NT2/D1 (cell line): ENCODE data around the gene AGT.

Source experiments
- SUZ12 ChIP-seq: IDR thresholded peaks from 2 replicates; pipeline ENCODE4 v1.6.1; 2011; ENCODE audit not compliant: insufficient read length, insufficient read depth; ENCODE audit errors: extremely low read depth
- ZNF274 ChIP-seq: IDR thresholded peaks from 2 replicates; pipeline ENCODE4 v1.6.1; 2011; ENCODE audit warnings: mild to moderate bottlenecking, low read depth, low read length

DNA sequence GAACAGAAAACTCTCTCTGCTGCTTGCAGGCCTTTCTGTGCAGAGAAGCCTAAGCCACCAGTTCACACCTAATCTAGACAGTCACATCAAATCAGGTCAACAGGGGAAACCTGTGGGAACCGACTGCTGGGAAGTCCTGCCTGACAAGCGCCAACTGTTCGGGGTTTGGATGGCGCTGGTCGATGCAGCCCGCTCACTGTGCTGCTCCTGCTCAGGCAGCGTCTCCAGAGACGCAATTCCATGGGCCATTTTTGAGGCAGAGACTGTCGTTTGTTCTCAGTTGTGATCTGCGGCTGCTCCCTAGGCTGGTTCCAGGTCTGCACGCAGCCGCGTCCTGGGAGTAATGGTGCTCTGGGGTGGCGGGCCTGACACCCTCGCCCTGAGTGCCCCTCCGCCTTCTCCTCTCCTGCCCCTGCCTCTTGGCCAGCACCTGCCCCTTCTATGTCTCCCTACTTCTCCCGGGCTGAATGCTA, 1.4 kb downstream of the AGT start:
- no peak for TF ChIP-seq ZNF274
- no peak for TF ChIP-seq SUZ12
